ENCODE results near the gene FBXO38.

Gene FBXO38

DNA sequence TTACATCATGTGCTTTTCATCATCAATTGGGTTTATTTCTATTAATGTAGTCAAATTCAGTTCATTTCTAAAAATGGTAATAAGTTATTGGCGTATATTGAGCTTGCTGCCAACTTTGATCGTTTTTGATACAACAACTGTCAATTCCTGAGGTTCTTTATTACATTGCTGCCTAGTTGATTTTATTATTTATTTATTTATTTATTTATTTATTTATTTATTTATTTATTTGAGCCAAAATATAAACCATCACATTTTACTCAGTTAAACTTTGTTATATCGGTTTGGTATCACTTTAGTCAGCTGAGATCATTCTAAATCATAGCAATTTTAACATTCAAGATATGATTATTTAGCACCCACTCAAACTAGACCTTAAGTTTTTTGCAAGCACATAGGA lies 100.0 kb downstream of the FBXO38 start:
- POLR2A ChIA-PET: no interaction called here

DNA sequence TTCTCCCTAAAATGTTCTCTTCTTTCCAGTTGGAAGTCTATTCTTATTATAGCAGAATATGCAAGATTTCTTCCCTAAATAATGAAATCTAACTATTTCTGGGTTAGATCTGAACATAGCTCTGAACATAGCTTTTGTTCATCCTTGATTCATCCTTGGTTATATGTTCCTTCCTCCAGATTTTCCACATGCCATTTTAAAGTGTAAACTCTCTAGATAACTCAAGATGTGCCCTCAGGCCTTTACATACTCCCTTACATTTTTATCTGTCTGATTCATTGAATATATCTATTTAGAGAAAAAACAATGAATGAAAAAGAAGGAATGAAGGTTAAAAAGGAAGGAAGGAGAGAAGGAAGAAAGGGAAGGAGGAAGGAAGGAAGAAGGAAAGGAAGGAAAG lies 100.9 kb downstream of the FBXO38 start:
- H3K9me3 ChIP-seq (ENCODE audit: control insufficient read depth, insufficient read depth, low read depth, low read length): no peaks in the 10 kb centered on the region
- CTCF ChIA-PET: interaction anchor here (0.6 to 0.9 kb wide), 4 partner anchors 14 to 159 kb away, joined by 3 read pairs; no protein-coding TSS in a partner anchor
- POLR2A ChIA-PET: no interaction called here
- no peaks in the 10 kb centered on the region for H3K36me3 ChIP-seq (ENCODE audit: control insufficient read depth in 2 of 2, insufficient read depth in 1 of 2, low read length in 2 of 2)
- TF ChIP-seq ZNF366 (tag by site-specific recombination; conservative IDR thresholded peaks at IDR 0.05) (peak; percentile 42; the same call in 1 of the 2 replicates), GLI2 (tag by site-specific recombination; IDR thresholded peaks at IDR 0.05; ENCODE audit: borderline replicate concordance, low read depth) (no peak)
- H3K27ac ChIP-seq (ENCODE audit: extremely low read depth, low read depth, low read length): no peak overlapping the region
- no peaks in the 10 kb centered on the region for H3K4me1 ChIP-seq (ENCODE audit: control insufficient read depth, insufficient read depth, low read length)
- no peak overlapping the region for H3K4me3 ChIP-seq (ENCODE audit: low read depth, low read length)

More for the DNA sequence above, 100.0 kb downstream of the FBXO38 start:
- H3K4me3 ChIP-seq (ENCODE audit: low read depth, low read length): no peak overlapping the region
- TF ChIP-seq HIC1 (tag by site-specific recombination; IDR thresholded peaks at IDR 0.05) (no peak), ZNF555 (tag by site-specific recombination; conservative IDR thresholded peaks at IDR 0.05) (peak; percentile 21), ZNF426 (tag by site-specific recombination; IDR thresholded peaks at IDR 0.05) (peak; percentile 26), ZNF394 (tag by site-specific recombination; IDR thresholded peaks at IDR 0.05; ENCODE audit: borderline replicate concordance) (peak; percentile 31; the same call in 1 of the 2 replicates)
- no peak overlapping the region for H3K27ac ChIP-seq (ENCODE audit: extremely low read depth, low read depth, low read length)
- CTCF ChIA-PET: interaction anchor here (0.7 to 1.9 kb wide), 9 partner anchors 7 to 629 kb away, joined by 3 to 7 read pairs (median 4); no protein-coding TSS in a partner anchor
- no peaks in the 10 kb centered on the region for H3K36me3 ChIP-seq (ENCODE audit: control insufficient read depth in 2 of 2, insufficient read depth in 1 of 2, low read length in 2 of 2)
- no peaks in the 10 kb centered on the region for H3K4me1 ChIP-seq (ENCODE audit: control insufficient read depth, insufficient read depth, low read length)
- H3K9me3 ChIP-seq (ENCODE audit: control insufficient read depth, insufficient read depth, low read depth, low read length): no peaks in the 10 kb centered on the region

- TF ChIP-seq ZNF121 (tag by site-specific recombination; IDR thresholded peaks at IDR 0.05): no peak
- TF ChIP-seq WT1 (tag by site-specific recombination; IDR thresholded peaks at IDR 0.05): no peak
- TF ChIP-seq SCRT2 (tag by site-specific recombination; IDR thresholded peaks at IDR 0.05): no peak
- TF ChIP-seq ZNF175 (tag by site-specific recombination; IDR thresholded peaks at IDR 0.05): no peak
- no peak for TF ChIP-seq ZNF302 (tag by site-specific recombination; IDR thresholded peaks at IDR 0.05; ENCODE audit: low read depth)
- POLR2A ChIA-PET: no interaction called here
- no peak overlapping the region for H3K4me3 ChIP-seq (ENCODE audit: low read depth, low read length)
- H3K4me1 ChIP-seq (ENCODE audit: control insufficient read depth, insufficient read depth, low read length): no peaks in the 10 kb centered on the region
- CTCF ChIA-PET: interaction anchor here (0.6 to 0.8 kb wide), 2 partner anchors 245 to 957 kb away, joined by 3 read pairs; no protein-coding TSS in a partner anchor
- H3K9me3 ChIP-seq (ENCODE audit: control insufficient read depth, insufficient read depth, low read depth, low read length): no peaks in the 10 kb centered on the region
- H3K27ac ChIP-seq (ENCODE audit: extremely low read depth, low read depth, low read length): no peak overlapping the region
- no peaks in the 10 kb centered on the region for H3K36me3 ChIP-seq (ENCODE audit: control insufficient read depth in 2 of 2, insufficient read depth in 1 of 2, low read length in 2 of 2)
Measured at GRCh38 chr5:148486456-148486855, 102.7 kb downstream of the FBXO38 start.

- no peaks in the 10 kb centered on the region for H3K9me3 ChIP-seq (ENCODE audit: control insufficient read depth, insufficient read depth, low read depth, low read length)
- H3K36me3 ChIP-seq (ENCODE audit: control insufficient read depth in 2 of 2, insufficient read depth in 1 of 2, low read length in 2 of 2): no peaks in the 10 kb centered on the region
- TF ChIP-seq ZNF169 (tag by site-specific recombination; IDR thresholded peaks at IDR 0.05) (no peak), REPIN1 (tag by site-specific recombination; IDR thresholded peaks at IDR 0.05; ENCODE audit: low read depth) (no peak), ZBTB20 (tag by site-specific recombination; IDR thresholded peaks at IDR 0.05) (no peak), ZNF623 (tag by site-specific recombination; IDR thresholded peaks at IDR 0.05) (no peak), MYNN (tag by site-specific recombination; IDR thresholded peaks at IDR 0.05; ENCODE audit: borderline replicate concordance) (no peak), ZNF19 (tag by site-specific recombination; IDR thresholded peaks at IDR 0.05; ENCODE audit: low read depth) (no peak), ZNF701 (tag by site-specific recombination; IDR thresholded peaks at IDR 0.05) (no peak)
- H3K27ac ChIP-seq (ENCODE audit: extremely low read depth, low read depth, low read length): no peak overlapping the region
- ChIA-PET CTCF (no interaction called here), POLR2A (no interaction called here)
- H3K4me3 ChIP-seq (ENCODE audit: low read depth, low read length): no peak overlapping the region
- H3K4me1 ChIP-seq (ENCODE audit: control insufficient read depth, insufficient read depth, low read length): no peaks in the 10 kb centered on the region
Measured at GRCh38 chr5:148488757-148489156, 105.0 kb downstream of the FBXO38 start.
